PC-9 (cell line): ENCODE results near the gene ZNF358. TPM values are rescaled to one million over a fixed set of nuclear protein-coding genes. Genes with fewer than 3 reads are reported as not detected.
A peak's percentile ranks its signal among the peaks of the same experiment; 100 is the strongest.

Experiments
- Bru-seq: library from RNA; stranded (reverse); fragments of 400-500 nt; gene quantifications from one replicate; lab custom pipeline; 2021; lab: Mats Ljungman, UMichigan
- BruChase-seq, 2 experiments: library from RNA; stranded (reverse); fragments of 400-500 nt; gene quantifications; one replicate each; lab custom pipeline; 2021; lab: Mats Ljungman, UMichigan
- BruUV-seq: library from RNA; stranded (reverse); fragments of 400-500 nt; replicated peaks from 2 replicates; lab custom pipeline; 2021; lab: Mats Ljungman, UMichigan
- CTCF ChIA-PET: fragments of 300-600 bp; sonication (Branson Sonifier 250); formaldehyde crosslinking; loops from one replicate; lab custom pipeline; 2022; ENCODE audit warnings: antibody characterized with exemption; lab: Charles Lee
- POLR2A ChIA-PET: fragments of 300-600 bp; sonication (Branson Sonifier 250); formaldehyde crosslinking; loops from one replicate; lab custom pipeline; 2022; ENCODE audit warnings: antibody characterized with exemption; ENCODE audit not compliant: unreplicated experiment; lab: Charles Lee
- DNase-seq, 2 experiments: peaks; one replicate each; pipeline versions ENCODE4 v3.0.0 to v3.0.0-alpha.2; 2015 to 2022; ENCODE audit warnings: mixed read lengths in 1 of 2
- H2AFZ ChIP-seq: fragments of 200-600 bp; sonication (generic); 2 replicates; pipeline ENCODE4 v1.8.1; 2017; ENCODE audit warnings: antibody characterized with exemption
- H3F3A ChIP-seq: fragments of 200-600 bp; sonication (generic); 2 replicates; pipeline ENCODE4 v1.8.1; 2017; ENCODE audit warnings: antibody characterized with exemption, mild to moderate bottlenecking, low read depth; ENCODE audit not compliant: insufficient read depth
- H3K27ac ChIP-seq: fragments of 200-600 bp; sonication (generic); 2 replicates; pipeline ENCODE4 v1.6.1; 2016; ENCODE audit warnings: mixed run types
- H3K27me3 ChIP-seq: fragments of 200-600 bp; sonication (generic); 2 replicates; pipeline ENCODE4 v1.6.1; 2016; ENCODE audit warnings: low read depth, mixed run types; ENCODE audit not compliant: insufficient read depth
- H3K36me3 ChIP-seq: fragments of 200-600 bp; sonication (generic); 2 replicates; pipeline ENCODE4 v1.6.1; 2016; ENCODE audit warnings: low read depth, mixed run types
- H3K4me1 ChIP-seq: fragments of 200-600 bp; sonication (generic); replicated peaks from 2 replicates; pipeline ENCODE4 v1.6.1; 2016; ENCODE audit warnings: mixed run types; ENCODE audit not compliant: insufficient read depth
- H3K4me2 ChIP-seq: fragments of 200-600 bp; sonication (generic); 2 replicates; pipeline ENCODE4 v1.6.1; 2017; ENCODE audit warnings: mixed run types
- H3K4me3 ChIP-seq: fragments of 200-600 bp; sonication (generic); 2 replicates; pipeline ENCODE4 v1.6.1; 2016; ENCODE audit warnings: mixed run types
- H3K79me2 ChIP-seq: fragments of 200-600 bp; sonication (generic); 2 replicates; pipeline ENCODE4 v1.6.1; 2017; ENCODE audit warnings: low read depth, mixed run types
- H3K9me2 ChIP-seq: fragments of 200-600 bp; sonication (generic); 2 replicates; pipeline ENCODE4 v1.8.1; 2017; ENCODE audit warnings: mild to moderate bottlenecking; ENCODE audit not compliant: insufficient read depth
- H3K9me3 ChIP-seq: fragments of 200-600 bp; sonication (generic); 2 replicates; pipeline ENCODE4 v1.8.1; 2016; ENCODE audit warnings: low read depth; ENCODE audit not compliant: insufficient read depth
- H4K20me1 ChIP-seq: fragments of 200-600 bp; sonication (generic); 2 replicates; pipeline ENCODE4 v1.8.1; 2017; ENCODE audit not compliant: insufficient read depth
- CTCF ChIP-seq: fragments of 200-600 bp; sonication (generic); conservative IDR thresholded peaks from 2 replicates; pipeline ENCODE4 v1.6.1; 2017; ENCODE audit warnings: mixed run types, antibody characterized with exemption, mild to moderate bottlenecking, moderate library complexity
- EZH2 ChIP-seq: fragments of 200-600 bp; sonication (generic); IDR thresholded peaks from 2 replicates; pipeline ENCODE4 v1.8.0; 2017; ENCODE audit warnings: antibody characterized with exemption, low read depth
- intact Hi-C: fragments of 100-400 bp; cut with micrococcal nuclease; formaldehyde crosslinking; loops from one replicate; pipeline ENCODE4 v1.10.0; 2022; ENCODE audit not compliant: unreplicated experiment
- long read RNA-seq: library from polyadenylated mRNA; stranded (forward); transcript quantifications from one replicate; pipeline ENCODE4 v2.0.0, GENCODE V29; 2022
- total RNA-seq: library from RNA; stranded (reverse); gene quantifications from 2 replicates; pipeline ENCODE4 v1.2.3, GENCODE V29; 2021

Gene ZNF358
- total RNA-seq: 60.7 and 85.3 TPM in 2 replicates
- percentile 46 among the genes with signal in this experiment for Bru-seq, nascent RNA
- percentile 60 among the genes with signal in this experiment for BruChase-seq, experiment 1, labeled RNA remaining after a 2-hour chase
- percentile 88 among the genes with signal in this experiment for BruChase-seq, experiment 2, labeled RNA remaining after a 6-hour chase
- long read RNA-seq, transcript ZNF358-202 (2 exons, 1,954 nt): major isoform, 43 of 77 reads
- long read RNA-seq, partial matches to known transcripts: 31 of 77 reads
- long read RNA-seq, other reads (novel, unspliced or antisense): 3 of 77 reads

- ChIA-PET POLR2A (interaction anchor here (0.6 to 0.7 kb wide), 2 partner anchors 55 to 286 kb away, joined by 3 to 5 read pairs; no protein-coding TSS in a partner anchor), CTCF (no interaction called here)
- Histone ChIP-seq H3K79me2 (peaks cover 9% of the 10 kb centered on the region; the same call in 1 of the 2 replicates), H3K27ac (no peak within 1 kb of the TSS), H3K27me3 (no peaks in the 10 kb centered on the region), H2AFZ (peak within 1 kb of the TSS; percentile 81), H3F3A (peaks cover 30% of the 10 kb centered on the region), H3K4me2 (peak within 1 kb of the TSS; percentile 100), H3K4me3 (peak within 1 kb of the TSS; percentile 72), H3K36me3 (no peaks in the 10 kb centered on the region), H3K9me2 (no peaks in the 10 kb centered on the region), H3K4me1 (peaks cover 19% of the 10 kb centered on the region), H4K20me1 (no peaks in the 10 kb centered on the region), H3K9me3 (no peaks in the 10 kb centered on the region)
- no TSS peak for BruUV-seq
- intact Hi-C loops: no loop called here
- TF ChIP-seq CTCF (no peak), EZH2 (no peak)
- DNase-seq: peak in 1 of 2 experiments; percentile 77
Observed at GRCh38 chr19:7515645-7516151, at the start of gene ZNF358. TSS of gene ZNF358 (plus strand) at chr19:7516103. CDS start at chr19:7519243, 3,140 bp downstream.

GRCh38 chr19:7467009-7467989 is 48.6 kb upstream of the ZNF358 start:
- Histone ChIP-seq H3K4me1 (no peaks in the 10 kb centered on the region), H3K36me3 (peaks cover 26% of the 10 kb centered on the region), H3K79me2 (no peaks in the 10 kb centered on the region; the same call in 1 of the 2 replicates), H3K27ac (no peak overlapping the region), H3K27me3 (no peaks in the 10 kb centered on the region), H2AFZ (no peak overlapping the region), H3F3A (peaks cover 6% of the 10 kb centered on the region; the same call in 1 of the 2 replicates), H3K4me3 (no peak overlapping the region), H3K9me2 (no peaks in the 10 kb centered on the region), H3K9me3 (no peaks in the 10 kb centered on the region), H3K4me2 (no peak overlapping the region), H4K20me1 (no peaks in the 10 kb centered on the region)
- no peak for DNase-seq
- BruUV-seq: no TSS peak
- POLR2A ChIA-PET: no interaction called here
- intact Hi-C loops: no loop called here
- CTCF ChIA-PET: no interaction called here
- TF ChIP-seq CTCF: no peak
- TF ChIP-seq EZH2: no peak

- POLR2A ChIA-PET: no interaction called here
- intact Hi-C loops: no loop called here
Observed at GRCh38 chr19:7468840-7469239, 47.1 kb upstream of the ZNF358 start.

More at GRCh38 chr19:7468840-7469239, 47.1 kb upstream of the ZNF358 start:
- Histone ChIP-seq H3K4me2 (no peak overlapping the region), H4K20me1 (no peaks in the 10 kb centered on the region), H3F3A (peaks cover 6% of the 10 kb centered on the region; the same call in 1 of the 2 replicates), H3K79me2 (no peaks in the 10 kb centered on the region), H3K4me3 (no peak overlapping the region), H2AFZ (no peak overlapping the region), H3K4me1 (no peaks in the 10 kb centered on the region), H3K9me3 (no peaks in the 10 kb centered on the region), H3K9me2 (no peaks in the 10 kb centered on the region), H3K27ac (no peak overlapping the region), H3K36me3 (peaks cover 18% of the 10 kb centered on the region), H3K27me3 (no peaks in the 10 kb centered on the region)
- no peak for DNase-seq
- BruUV-seq: no TSS peak
- TF ChIP-seq CTCF: no peak
- TF ChIP-seq EZH2: no peak
- CTCF ChIA-PET: no interaction called here
